Parathyroid adenoma (tissue), 2 donors: ENCODE results near the gene TTC12.

Experiments
- H2AFZ ChIP-seq: fragments of 300-600 bp; sonication (generic); one replicate; pipeline ENCODE4 v1.7.0; 2017; ENCODE audit warnings: antibody characterized with exemption, mild to moderate bottlenecking
- H3K27ac ChIP-seq: fragments of 300-600 bp; sonication (generic); one replicate; pipeline ENCODE4 v1.7.0; 2017
- H3K27me3 ChIP-seq: fragments of 300-600 bp; sonication (generic); one replicate; pipeline ENCODE4 v1.7.0; 2017; ENCODE audit warnings: low read length; ENCODE audit not compliant: control insufficient read depth, insufficient read depth
- H3K36me3 ChIP-seq: fragments of 300-600 bp; sonication (generic); one replicate; pipeline ENCODE4 v1.7.0; 2017; ENCODE audit warnings: low read length; ENCODE audit not compliant: control insufficient read depth, insufficient read depth
- H3K4me1 ChIP-seq: fragments of 300-600 bp; sonication (generic); one replicate; pipeline ENCODE4 v1.7.0; 2017; ENCODE audit warnings: control low read depth
- H3K4me2 ChIP-seq: fragments of 300-600 bp; sonication (generic); one replicate; pipeline ENCODE4 v1.7.0; 2017; ENCODE audit warnings: low read length
- H3K4me3 ChIP-seq: fragments of 300-600 bp; sonication (generic); one replicate; pipeline ENCODE4 v1.7.0; 2017; ENCODE audit warnings: low read depth, low read length
- H3K79me2 ChIP-seq: fragments of 300-600 bp; sonication (generic); one replicate; pipeline ENCODE4 v1.7.0; 2017; ENCODE audit warnings: control low read depth
- H3K9ac ChIP-seq: fragments of 300-600 bp; sonication (generic); one replicate; pipeline ENCODE4 v1.7.0; 2017; ENCODE audit warnings: mild to moderate bottlenecking
- H3K9me3 ChIP-seq: fragments of 300-600 bp; sonication (generic); one replicate; pipeline ENCODE4 v1.7.0; 2017; ENCODE audit warnings: low read length; ENCODE audit not compliant: control insufficient read depth
- CTCF ChIP-seq: fragments of 300-600 bp; sonication (generic); IDR thresholded peaks from one replicate; pipeline ENCODE4 v1.7.0; 2017; ENCODE audit warnings: antibody characterized with exemption, mild to moderate bottlenecking
- donor health status: primary hyperparathyroidism.

TTC12 gene

GRCh38 chr11:113270080-113270479 is 44.3 kb upstream of the TTC12 start:
- TF ChIP-seq CTCF: no peak
- H3K27me3 ChIP-seq: no peaks in the 10 kb centered on the region
- no peak overlapping the region for H3K4me2 ChIP-seq
- no peaks in the 10 kb centered on the region for H3K79me2 ChIP-seq
- H3K9me3 ChIP-seq: no peaks in the 10 kb centered on the region
- H3K36me3 ChIP-seq: no peaks in the 10 kb centered on the region
- no peak overlapping the region for H2AFZ ChIP-seq
- H3K27ac ChIP-seq: no peak overlapping the region
- no peaks in the 10 kb centered on the region for H3K4me1 ChIP-seq
- no peak overlapping the region for H3K4me3 ChIP-seq
- H3K9ac ChIP-seq: no peak overlapping the region

GRCh38 chr11:113271551-113272245 is 42.7 kb upstream of the TTC12 start:
- H3K4me2 ChIP-seq: no peak overlapping the region
- no peaks in the 10 kb centered on the region for H3K4me1 ChIP-seq
- H3K4me3 ChIP-seq: no peak overlapping the region
- no peak overlapping the region for H3K9ac ChIP-seq
- H3K27ac ChIP-seq: no peak overlapping the region
- TF ChIP-seq CTCF: no peak
- H3K27me3 ChIP-seq: no peaks in the 10 kb centered on the region
- no peak overlapping the region for H2AFZ ChIP-seq
- H3K36me3 ChIP-seq: no peaks in the 10 kb centered on the region
- no peaks in the 10 kb centered on the region for H3K79me2 ChIP-seq
- no peaks in the 10 kb centered on the region for H3K9me3 ChIP-seq

GRCh38 chr11:113272281-113272680 is 42.1 kb upstream of the TTC12 start:
- no peak overlapping the region for H3K27ac ChIP-seq
- no peak overlapping the region for H3K9ac ChIP-seq
- no peak for TF ChIP-seq CTCF

GRCh38 chr11:113272927-113273615 is 41.3 kb upstream of the TTC12 start:
- Histone ChIP-seq H3K79me2 (no peaks in the 10 kb centered on the region), H3K4me1 (no peaks in the 10 kb centered on the region), H2AFZ (no peak overlapping the region), H3K4me2 (no peak overlapping the region), H3K36me3 (no peaks in the 10 kb centered on the region), H3K27ac (no peak overlapping the region), H3K4me3 (no peak overlapping the region), H3K9ac (no peak overlapping the region), H3K27me3 (no peaks in the 10 kb centered on the region), H3K9me3 (no peaks in the 10 kb centered on the region)
- no peak for TF ChIP-seq CTCF

More at GRCh38 chr11:113272281-113272680, 42.1 kb upstream of the TTC12 start:
- H3K4me1 ChIP-seq: no peaks in the 10 kb centered on the region
- no peaks in the 10 kb centered on the region for H3K36me3 ChIP-seq
- no peaks in the 10 kb centered on the region for H3K79me2 ChIP-seq
- H3K27me3 ChIP-seq: no peaks in the 10 kb centered on the region
- H2AFZ ChIP-seq: no peak overlapping the region
- H3K9me3 ChIP-seq: no peaks in the 10 kb centered on the region
- H3K4me3 ChIP-seq: no peak overlapping the region
- no peak overlapping the region for H3K4me2 ChIP-seq
